NCI-H748 treated with DMSO at 0.1 percent for 48 hours (cell line): ENCODE data around the gene SPIRE2.
"Not testable (repeated sequence)": the region's sequence is repeated elsewhere in the genome, so short reads cannot be mapped to it uniquely, and the experiment has no call there.

ENCODE experiments used
- DNase-seq: peaks from one replicate; lab custom pipeline; 2025; lab: John Stamatoyannopoulos, UW

Gene SPIRE2

GRCh38 chr16:89808475-89808874, 19.8 kb upstream of the SPIRE2 start:
- DNase-seq, result no peak

GRCh38 chr16:89811321-89811720, 17.0 kb upstream of the SPIRE2 start:
- DNase-seq, result no peak

- DNase-seq, result no peak
These were observed 12.5 kb upstream of the SPIRE2 start for GRCh38 chr16:89815639-89816348.

- not testable (repeated sequence) for DNase-seq
These were observed 9.3 kb upstream of the SPIRE2 start for GRCh38 chr16:89818851-89819403.

- DNase-seq, result not testable (repeated sequence)
These were observed 8.8 kb upstream of the SPIRE2 start for GRCh38 chr16:89819448-89819847.

- no peak for DNase-seq
These were observed 6.7 kb upstream of the SPIRE2 start for GRCh38 chr16:89821438-89822187.

GRCh38 chr16:89822188-89823086, 5.8 kb upstream of the SPIRE2 start:
- DNase-seq, result peak; percentile 10

GRCh38 chr16:89823087-89823823, 5.0 kb upstream of the SPIRE2 start:
- DNase-seq, result peak; percentile 67

GRCh38 chr16:89823824-89824148, 4.5 kb upstream of the SPIRE2 start:
- DNase-seq, result not testable (repeated sequence)

GRCh38 chr16:89826531-89827382, 1.5 kb upstream of the SPIRE2 start:
- no peak for DNase-seq

- no peak for DNase-seq
These were observed 684 bp upstream of the SPIRE2 start for GRCh38 chr16:89827383-89828198.

- DNase-seq, result no peak
These were observed 775 bp downstream of the SPIRE2 start for GRCh38 chr16:89828870-89829629.

- no peak for DNase-seq
These were observed 1.6 kb downstream of the SPIRE2 start for GRCh38 chr16:89829630-89830437.

- DNase-seq, result no peak
These were observed 3.6 kb downstream of the SPIRE2 start for GRCh38 chr16:89831810-89832328.

- DNase-seq, result not testable (repeated sequence)
These were observed 5.5 kb downstream of the SPIRE2 start for GRCh38 chr16:89833664-89834363.

GRCh38 chr16:89834813-89835363, 6.6 kb downstream of the SPIRE2 start:
- not testable (repeated sequence) for DNase-seq

GRCh38 chr16:89836484-89836883, 8.2 kb downstream of the SPIRE2 start:
- DNase-seq, result not testable (repeated sequence)
